ACHN (cell line): Measurements from ENCODE around the gene TNFRSF11A.

ENCODE experiments used
- DNase-seq: peaks from one replicate; pipeline ENCODE4 v3.0.0-alpha.2; 2015
- in situ Hi-C: cut with HindIII; loops from 2 replicates; pipeline ENCODE4 v1.10.0; 2017; ENCODE audit warnings: low sequenced_read_pairs, low pct_ligation_motif_present, low pct_unique_long_range_greater_than_20kb

The TNFRSF11A gene

DNA sequence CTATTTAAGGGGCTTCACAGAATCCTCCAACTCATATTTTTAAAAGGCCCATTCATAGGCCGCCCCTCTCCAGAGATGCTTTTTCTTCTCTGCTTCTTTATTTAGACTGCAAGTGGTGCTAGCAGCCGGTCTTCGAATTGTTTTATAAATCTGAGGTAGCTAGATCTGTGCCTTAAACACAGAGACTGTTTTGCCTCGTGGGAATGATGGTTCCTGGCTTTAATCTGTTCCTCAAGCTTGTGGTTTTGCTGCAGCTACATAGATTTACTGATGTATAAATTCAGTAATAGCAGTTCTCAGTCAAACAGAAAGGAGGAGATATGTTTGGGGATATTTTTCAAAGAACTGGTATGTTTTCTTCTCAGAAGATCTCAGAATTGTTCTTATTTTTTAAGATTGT, 45.3 kb downstream of the TNFRSF11A start:
- DNase-seq, result no peak
- in situ Hi-C loops, result no loop called here

DNA sequence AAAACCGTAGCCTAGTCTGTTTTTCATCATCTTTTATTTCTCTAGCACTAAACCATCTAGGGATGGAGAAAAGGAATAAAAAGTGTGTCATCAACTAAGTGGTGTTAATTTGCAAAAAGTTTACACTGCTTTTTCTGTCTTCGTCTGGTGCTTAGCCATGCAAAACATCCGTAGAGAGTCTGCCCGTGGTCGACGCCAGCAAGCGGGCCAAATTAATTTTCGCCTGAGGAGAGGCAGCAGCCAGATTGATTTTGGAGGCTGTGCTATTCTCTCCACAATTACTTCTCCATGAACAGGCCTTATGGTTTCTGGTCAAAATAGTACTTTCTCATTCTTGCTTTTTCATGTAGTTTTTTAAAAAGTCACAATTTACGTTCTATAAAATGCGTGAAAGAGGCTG, 46.3 kb downstream of the TNFRSF11A start:
- no peak for DNase-seq
- in situ Hi-C loops, result no loop called here

DNA sequence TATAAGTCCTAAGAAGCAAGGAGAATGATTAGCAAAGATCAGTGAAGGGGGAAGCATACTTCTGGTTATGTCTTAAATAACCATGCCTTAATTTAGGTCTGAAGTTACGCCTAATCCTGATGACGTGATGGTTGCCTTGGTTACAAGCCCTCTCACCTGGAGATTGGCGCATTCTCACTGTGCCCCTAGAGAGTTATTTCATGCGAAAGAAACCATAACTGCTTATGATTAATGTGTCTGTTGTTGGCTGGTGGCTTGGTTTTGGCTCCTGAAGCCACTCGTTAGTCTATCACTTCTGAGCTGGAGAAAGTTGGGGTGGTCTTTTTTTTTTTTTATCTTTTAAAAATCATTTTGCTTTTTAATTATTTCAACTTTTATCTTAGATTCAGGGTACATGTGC, 47.0 kb downstream of the TNFRSF11A start:
- DNase-seq, result no peak
- in situ Hi-C loops, result no loop called here

DNA sequence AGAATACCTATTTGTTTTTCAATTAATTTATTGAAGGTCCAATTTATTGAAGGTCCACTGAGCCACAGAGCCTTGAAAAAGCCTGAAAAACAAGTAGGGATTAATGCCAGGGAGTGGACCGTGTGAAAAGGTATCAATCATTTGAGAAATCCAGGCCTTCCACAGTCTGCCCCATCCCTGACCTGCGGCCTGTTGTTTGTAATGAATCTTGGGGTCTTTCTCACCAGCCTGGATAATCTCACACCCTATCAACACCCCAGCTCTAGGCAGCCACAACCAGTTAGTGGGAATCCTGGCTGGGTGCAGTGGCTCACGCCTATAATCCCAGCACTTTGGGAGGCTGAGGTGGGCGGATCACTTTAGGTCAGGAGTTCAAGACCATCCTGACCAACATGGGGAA, 47.8 kb downstream of the TNFRSF11A start:
- in situ Hi-C loops, result no loop called here
- no peak for DNase-seq

DNA sequence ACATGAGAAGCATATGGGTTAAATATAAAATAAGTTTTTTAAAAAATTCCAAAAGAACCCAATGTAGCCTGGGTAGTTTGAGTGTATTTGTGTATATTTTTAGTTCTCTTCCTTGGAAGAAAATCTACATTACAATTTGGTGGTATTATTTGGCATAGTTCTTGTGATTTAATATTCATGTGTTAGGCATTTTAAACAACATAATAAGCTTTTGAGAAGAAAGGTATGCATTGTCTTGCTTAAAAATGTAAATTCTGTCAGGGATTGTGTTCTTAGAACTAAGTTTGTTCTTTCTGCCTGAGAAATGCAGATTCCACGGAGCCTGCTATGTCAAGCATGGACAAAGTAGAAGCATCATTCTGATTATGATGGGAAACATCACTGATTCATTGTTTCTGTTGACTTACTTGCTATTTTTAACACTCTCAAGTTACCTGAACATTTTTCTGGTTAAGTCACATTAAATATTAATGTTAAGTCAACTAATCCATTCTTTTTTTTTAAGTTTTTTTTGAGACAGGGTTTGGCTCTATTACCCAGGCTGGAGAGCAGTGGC, 49.4 kb downstream of the TNFRSF11A start:
- DNase-seq, result no peak
- in situ Hi-C loops, result no loop called here

DNA sequence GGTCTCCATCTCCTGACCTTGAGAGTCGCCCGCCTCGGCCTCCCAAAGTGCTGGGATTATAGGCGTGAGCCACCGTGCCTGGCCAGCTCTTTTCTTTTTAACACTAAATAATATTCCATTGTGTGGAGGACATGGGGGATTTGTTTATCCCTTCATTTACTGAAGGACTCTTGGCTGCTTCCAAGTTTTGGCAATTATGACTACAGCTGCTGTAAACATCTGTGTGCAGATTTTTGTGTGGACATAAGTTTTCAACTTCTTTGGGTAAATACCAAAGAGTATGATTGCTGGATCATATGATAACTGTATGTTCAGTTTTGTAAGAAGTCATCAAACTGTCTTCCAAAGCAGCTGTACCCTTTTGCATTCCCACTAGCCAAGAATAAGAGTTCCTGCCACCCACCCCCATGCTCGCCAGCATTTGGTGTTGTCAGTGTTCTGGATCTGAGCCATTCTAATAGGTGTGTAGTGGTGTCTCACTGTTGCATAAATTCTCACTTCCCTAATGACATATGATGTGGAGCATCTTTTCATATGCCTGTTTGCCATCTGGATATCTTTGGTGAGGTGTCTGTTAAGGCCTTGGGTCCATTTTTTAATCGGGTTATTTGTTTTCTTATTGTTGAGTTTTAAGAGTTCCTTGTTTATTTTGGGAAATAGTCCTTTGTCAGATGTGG, 52.2 kb downstream of the TNFRSF11A start:
- DNase-seq, result no peak
- in situ Hi-C loops, result no loop called here

DNA sequence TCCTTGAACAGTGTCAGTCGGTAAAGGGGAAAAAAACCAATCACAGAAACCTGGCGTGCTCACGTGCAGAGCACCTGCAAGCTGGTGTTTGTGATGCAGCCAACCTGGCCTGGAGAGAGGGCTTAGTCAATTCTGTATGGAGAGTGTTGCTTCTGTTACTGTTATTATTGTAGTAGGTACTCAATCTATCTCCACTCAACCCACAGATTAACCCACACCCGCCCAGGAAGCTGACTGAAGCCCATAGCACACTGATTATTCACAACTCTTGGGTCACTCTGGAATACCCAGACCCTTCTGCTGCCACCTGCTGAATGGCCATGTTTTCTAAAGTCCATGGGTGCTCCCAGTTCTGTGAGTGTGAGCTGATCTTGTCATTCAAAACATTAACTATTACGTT, 53.9 kb downstream of the TNFRSF11A start:
- DNase-seq, result no peak
- in situ Hi-C loops, result no loop called here

DNA sequence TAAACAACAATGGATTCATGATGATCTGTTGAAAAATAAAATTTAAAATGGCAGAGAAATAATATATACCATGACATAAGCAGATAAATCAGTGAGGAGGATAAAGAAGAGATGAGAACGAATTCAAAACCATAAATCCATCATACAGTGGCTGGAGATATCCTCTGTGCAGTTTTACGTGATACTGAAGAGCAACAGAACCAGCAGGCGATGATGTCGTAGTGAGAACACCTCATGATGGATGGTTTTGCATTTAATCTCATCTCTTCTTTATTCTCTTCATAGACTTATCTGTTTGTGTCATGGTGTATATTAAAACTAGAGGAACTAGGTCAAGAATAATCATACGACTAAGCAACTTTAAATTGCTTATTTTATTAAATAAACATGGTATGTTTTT, 56.3 kb downstream of the TNFRSF11A start:
- DNase-seq, result no peak
- in situ Hi-C loops, result no loop called here

DNA sequence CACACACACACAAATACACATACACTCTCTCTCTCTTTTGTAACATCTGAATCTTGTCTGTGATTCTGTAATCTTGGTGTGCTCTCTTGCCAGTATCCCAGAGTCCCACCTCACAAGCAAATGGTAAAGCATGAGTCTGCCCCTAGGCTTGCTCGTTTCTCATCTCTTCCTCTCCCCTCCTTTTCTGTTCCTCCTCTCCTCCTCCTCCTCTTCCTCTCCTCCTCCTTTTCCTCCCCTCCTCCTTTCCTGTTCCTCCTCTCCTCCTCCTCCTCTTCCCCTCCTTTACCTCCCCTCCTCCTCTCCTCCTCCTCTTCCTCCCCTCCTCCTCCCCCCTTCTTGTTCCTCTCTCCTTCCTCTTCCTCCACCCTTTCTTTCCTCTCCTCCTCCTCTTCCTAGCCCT, 59.0 kb downstream of the TNFRSF11A start:
- in situ Hi-C loops, result no loop called here
- DNase-seq, result no peak

DNA sequence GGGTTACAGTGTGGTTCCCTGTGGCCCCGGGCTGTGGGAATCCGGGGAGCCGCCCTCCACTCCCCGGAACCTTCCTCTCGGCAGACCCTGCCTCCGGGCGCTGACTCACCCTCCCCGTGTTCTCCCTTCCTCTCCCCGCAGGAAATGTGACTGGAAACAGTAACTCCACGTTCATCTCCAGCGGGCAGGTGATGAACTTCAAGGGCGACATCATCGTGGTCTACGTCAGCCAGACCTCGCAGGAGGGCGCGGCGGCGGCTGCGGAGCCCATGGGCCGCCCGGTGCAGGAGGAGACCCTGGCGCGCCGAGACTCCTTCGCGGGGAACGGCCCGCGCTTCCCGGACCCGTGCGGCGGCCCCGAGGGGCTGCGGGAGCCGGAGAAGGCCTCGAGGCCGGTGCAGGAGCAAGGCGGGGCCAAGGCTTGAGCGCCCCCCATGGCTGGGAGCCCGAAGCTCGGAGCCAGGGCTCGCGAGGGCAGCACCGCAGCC, 59.5 kb downstream of the TNFRSF11A start:
- in situ Hi-C loops, result no loop called here
- no peak for DNase-seq

DNA sequence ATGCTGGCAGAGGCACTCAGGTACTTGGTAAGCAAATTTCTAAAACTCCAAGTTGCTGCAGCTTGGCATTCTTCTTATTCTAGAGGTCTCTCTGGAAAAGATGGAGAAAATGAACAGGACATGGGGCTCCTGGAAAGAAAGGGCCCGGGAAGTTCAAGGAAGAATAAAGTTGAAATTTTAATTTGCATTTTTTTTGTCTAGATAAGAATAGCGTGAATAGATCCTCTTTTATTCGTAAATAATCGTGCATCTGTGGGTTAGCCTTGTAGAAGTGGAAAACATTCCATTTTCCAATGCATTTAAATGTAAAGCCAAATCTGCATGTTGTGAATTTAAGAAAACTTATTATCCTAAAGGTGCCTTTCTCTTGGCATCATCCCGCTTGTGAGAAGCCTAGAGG, 61.0 kb downstream of the TNFRSF11A start:
- DNase-seq, result no peak
- in situ Hi-C loops, result no loop called here

DNA sequence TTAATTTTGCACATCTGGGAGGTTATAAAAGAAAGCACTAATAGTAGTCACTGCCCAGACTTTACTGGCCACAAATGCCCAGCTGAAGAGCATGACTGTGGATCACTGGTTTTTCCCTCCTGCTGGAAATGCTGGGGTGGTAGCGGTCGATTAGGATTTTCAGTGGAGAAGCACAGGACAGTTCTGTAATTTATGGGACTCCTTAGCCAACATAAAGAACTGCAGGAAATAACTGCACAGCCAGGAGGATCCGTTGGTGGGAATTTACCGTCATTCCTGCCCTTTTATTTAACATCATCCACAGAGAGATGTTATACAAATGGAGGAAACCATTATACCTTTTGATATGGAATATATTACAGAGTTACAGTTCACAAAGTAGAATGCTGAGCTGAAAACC, 61.5 kb downstream of the TNFRSF11A start:
- DNase-seq, result no peak
- in situ Hi-C loops, result no loop called here

DNA sequence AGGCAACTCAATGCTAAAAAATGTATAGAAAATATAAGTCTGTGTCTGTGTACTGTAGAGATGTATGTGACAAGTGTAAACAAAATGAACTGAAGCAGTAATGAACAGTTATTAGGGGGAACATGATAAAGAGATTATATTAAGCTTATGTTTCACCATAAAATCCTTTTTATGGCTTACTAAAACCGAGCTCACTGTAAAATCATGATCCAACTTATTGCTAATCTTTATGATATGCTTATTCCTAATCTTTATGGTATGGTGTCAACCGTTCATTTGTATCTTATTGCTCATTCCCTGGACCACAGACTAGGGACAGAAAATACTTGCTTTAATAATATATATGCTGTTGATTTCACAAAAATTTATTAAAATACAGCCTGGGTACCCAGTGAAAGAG, 62.1 kb downstream of the TNFRSF11A start:
- no peak for DNase-seq
- in situ Hi-C loops, result no loop called here

DNA sequence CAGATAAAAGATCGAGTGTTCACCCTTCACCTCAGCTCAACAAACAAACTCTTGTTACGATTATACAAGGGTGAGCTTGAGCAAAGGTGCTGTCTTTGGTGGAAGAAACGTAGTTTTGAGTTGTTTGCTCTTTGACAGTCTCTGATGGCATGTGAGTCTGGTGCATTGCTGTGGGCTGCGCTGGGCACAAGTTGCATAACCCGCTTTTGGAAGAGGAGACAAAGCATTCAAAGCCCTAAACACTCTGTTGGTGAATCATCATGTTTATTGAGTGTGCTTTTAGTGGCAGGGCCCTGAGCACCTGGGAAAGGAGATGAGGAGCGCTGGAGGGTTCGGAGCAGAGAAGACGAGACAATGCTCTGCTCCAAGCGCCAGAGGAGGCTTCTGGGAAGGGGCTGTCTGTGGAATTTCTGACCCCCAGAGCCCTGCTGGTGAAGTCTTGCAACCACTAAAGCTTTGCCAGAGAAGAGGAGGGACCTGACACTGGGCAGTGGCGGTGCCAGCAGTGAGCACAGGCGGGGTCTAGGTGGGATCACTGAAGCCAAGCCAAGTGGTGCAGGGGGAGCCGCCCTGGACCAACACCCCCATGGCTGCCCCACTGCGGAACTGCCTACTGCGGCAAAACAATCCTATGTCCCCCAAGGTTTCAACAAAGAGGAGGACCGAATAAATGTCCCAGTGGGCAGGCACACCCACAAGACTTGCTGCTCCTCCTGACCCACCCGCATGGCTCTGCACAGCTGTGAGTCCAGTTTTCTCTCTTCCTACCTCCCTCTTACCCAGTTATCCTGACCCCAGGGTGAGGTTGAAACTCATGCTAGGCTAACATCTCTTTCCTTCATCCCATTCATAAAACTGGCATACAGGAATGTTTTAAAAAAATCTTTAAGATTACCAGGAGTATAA, 64.0 kb downstream of the TNFRSF11A start:
- in situ Hi-C loops, result no loop called here
- no peak for DNase-seq

DNA sequence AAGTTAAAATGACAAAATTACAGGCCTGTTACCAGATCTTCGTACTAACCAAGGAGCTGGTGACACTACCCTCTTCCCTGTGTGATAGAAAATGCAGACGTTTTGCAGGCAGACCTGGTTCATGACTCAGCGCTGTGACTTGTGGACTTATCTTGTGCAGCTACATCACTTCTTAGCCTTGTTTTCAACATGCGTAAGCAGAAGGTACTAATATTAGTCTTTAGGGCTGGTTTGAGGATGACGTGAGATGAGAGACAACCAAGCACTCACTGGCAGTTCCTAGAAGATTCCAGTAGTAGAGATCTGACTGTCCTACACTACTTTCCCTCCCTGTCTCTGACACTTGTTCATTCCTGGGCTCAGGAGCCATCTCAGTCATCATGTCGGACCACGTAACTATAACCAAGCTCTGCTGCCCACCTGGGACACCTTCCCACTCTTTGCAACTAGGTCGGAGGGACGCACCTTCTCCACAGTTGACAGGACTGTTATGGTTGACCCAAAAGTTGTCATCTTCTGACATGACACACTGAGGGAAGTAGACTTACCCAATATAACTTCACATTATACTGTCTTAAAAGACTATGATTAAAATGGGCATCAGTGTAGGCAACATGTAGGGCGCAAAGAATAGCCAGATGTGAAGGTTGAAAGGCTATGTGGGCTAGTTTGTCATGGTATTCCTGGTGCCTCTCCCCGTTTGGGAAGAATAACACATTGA, 64.8 kb downstream of the TNFRSF11A start:
- in situ Hi-C loops, result no loop called here
- no peak for DNase-seq

DNA sequence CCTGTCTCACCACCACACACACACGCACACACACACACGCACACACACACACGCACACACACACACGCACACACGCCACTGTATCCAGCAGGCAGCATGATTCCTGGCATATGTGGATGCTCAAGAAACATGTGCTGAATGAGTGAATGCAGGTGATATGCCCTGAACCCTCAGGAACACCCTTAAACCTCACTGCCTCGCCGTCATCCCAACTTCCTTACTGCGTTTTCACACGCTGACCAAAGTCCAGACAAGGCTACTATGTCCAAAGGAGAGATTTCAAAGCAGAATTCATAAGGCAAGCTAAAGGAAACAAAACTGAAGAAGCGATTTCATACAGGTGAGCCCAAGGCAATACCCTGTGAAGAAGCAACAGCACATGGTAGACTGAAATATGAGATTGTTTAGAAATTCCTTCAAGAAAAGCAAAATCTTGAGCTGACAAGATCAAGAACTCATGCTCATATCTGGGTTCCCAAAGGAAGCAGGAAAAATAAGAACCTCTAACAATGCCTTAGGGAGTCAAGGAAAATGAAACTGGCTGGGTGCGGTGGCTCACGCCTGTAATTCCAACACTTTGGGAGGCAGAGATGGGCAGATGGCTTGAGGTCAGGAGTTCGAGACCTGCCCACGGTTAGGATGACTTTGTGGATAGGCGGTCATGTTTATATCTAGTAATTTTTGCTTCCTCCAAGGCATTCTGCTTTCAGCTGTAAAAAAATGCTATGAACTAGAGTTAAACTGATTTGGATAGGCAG, 69.1 kb downstream of the TNFRSF11A start:
- in situ Hi-C loops, result no loop called here
- no peak for DNase-seq

DNA sequence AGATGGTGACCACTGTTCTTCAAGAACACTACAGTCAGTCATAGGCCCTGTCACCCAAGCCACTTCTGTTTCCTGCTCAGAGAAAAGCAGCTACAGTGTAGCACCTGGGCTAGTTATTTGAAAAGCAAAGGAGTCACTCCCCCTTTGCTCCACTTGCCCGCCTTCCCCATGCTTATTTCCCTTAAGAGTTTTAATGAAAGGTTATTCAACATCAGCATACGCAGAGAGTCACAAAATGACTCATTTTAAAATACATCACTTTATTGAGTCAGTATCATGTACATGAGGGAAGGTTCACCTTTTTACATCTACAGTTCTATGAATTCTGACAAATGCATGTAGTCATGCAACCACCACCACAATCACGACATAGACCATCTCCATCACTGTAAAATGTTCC, 71.3 kb downstream of the TNFRSF11A start:
- in situ Hi-C loops, result no loop called here
- DNase-seq, result no peak

DNA sequence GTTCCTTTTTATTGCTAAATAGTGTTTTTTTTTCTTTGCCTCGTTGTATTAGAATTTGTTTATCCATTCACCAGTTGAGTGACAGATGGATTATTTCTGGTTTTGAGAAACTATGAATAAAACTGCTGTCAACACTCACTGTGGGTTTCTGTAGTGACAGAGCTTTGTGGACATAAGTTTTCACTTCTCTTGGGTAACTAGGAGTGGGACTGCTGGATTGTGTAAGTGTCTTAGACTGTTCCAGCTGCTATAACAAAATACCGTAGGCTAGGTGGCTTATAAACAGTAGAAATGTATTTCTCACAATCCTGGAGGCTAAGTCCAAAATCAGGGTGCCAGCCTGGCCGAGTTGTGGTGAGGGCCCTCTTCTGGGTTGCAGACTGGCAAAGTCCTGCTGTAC, 71.9 kb downstream of the TNFRSF11A start:
- DNase-seq, result no peak
- in situ Hi-C loops, result no loop called here
